PC-9 (cell line): ENCODE results near the gene SSR4. TPM values are rescaled to one million over a fixed set of nuclear protein-coding genes. Genes with fewer than 3 reads are reported as not detected.

Experiments
- BruUV-seq: library from RNA; stranded (reverse); fragments of 400-500 nt; replicated peaks from 2 replicates; lab custom pipeline; 2021; lab: Mats Ljungman, UMichigan
- CTCF ChIA-PET: fragments of 300-600 bp; sonication (Branson Sonifier 250); formaldehyde crosslinking; loops from one replicate; lab custom pipeline; 2022; ENCODE audit warnings: antibody characterized with exemption; lab: Charles Lee
- POLR2A ChIA-PET: fragments of 300-600 bp; sonication (Branson Sonifier 250); formaldehyde crosslinking; loops from one replicate; lab custom pipeline; 2022; ENCODE audit warnings: antibody characterized with exemption; ENCODE audit not compliant: unreplicated experiment; lab: Charles Lee
- DNase-seq, 2 experiments: peaks; one replicate each; pipeline versions ENCODE4 v3.0.0 to v3.0.0-alpha.2; 2015 to 2022; ENCODE audit warnings: mixed read lengths in 1 of 2
- H2AFZ ChIP-seq: fragments of 200-600 bp; sonication (generic); 2 replicates; pipeline ENCODE4 v1.8.1; 2017; ENCODE audit warnings: antibody characterized with exemption
- H3F3A ChIP-seq: fragments of 200-600 bp; sonication (generic); 2 replicates; pipeline ENCODE4 v1.8.1; 2017; ENCODE audit warnings: antibody characterized with exemption, mild to moderate bottlenecking, low read depth; ENCODE audit not compliant: insufficient read depth
- H3K27ac ChIP-seq: fragments of 200-600 bp; sonication (generic); 2 replicates; pipeline ENCODE4 v1.6.1; 2016; ENCODE audit warnings: mixed run types
- H3K27me3 ChIP-seq: fragments of 200-600 bp; sonication (generic); 2 replicates; pipeline ENCODE4 v1.6.1; 2016; ENCODE audit warnings: low read depth, mixed run types; ENCODE audit not compliant: insufficient read depth
- H3K36me3 ChIP-seq: fragments of 200-600 bp; sonication (generic); 2 replicates; pipeline ENCODE4 v1.6.1; 2016; ENCODE audit warnings: low read depth, mixed run types
- H3K4me1 ChIP-seq: fragments of 200-600 bp; sonication (generic); replicated peaks from 2 replicates; pipeline ENCODE4 v1.6.1; 2016; ENCODE audit warnings: mixed run types; ENCODE audit not compliant: insufficient read depth
- H3K4me2 ChIP-seq: fragments of 200-600 bp; sonication (generic); 2 replicates; pipeline ENCODE4 v1.6.1; 2017; ENCODE audit warnings: mixed run types
- H3K4me3 ChIP-seq: fragments of 200-600 bp; sonication (generic); 2 replicates; pipeline ENCODE4 v1.6.1; 2016; ENCODE audit warnings: mixed run types
- H3K79me2 ChIP-seq: fragments of 200-600 bp; sonication (generic); 2 replicates; pipeline ENCODE4 v1.6.1; 2017; ENCODE audit warnings: low read depth, mixed run types
- H3K9me2 ChIP-seq: fragments of 200-600 bp; sonication (generic); 2 replicates; pipeline ENCODE4 v1.8.1; 2017; ENCODE audit warnings: mild to moderate bottlenecking; ENCODE audit not compliant: insufficient read depth
- H3K9me3 ChIP-seq: fragments of 200-600 bp; sonication (generic); 2 replicates; pipeline ENCODE4 v1.8.1; 2016; ENCODE audit warnings: low read depth; ENCODE audit not compliant: insufficient read depth
- H4K20me1 ChIP-seq: fragments of 200-600 bp; sonication (generic); 2 replicates; pipeline ENCODE4 v1.8.1; 2017; ENCODE audit not compliant: insufficient read depth
- EZH2 ChIP-seq: fragments of 200-600 bp; sonication (generic); IDR thresholded peaks from 2 replicates; pipeline ENCODE4 v1.8.0; 2017; ENCODE audit warnings: antibody characterized with exemption, low read depth
- intact Hi-C: fragments of 100-400 bp; cut with micrococcal nuclease; formaldehyde crosslinking; loops from one replicate; pipeline ENCODE4 v1.10.0; 2022; ENCODE audit not compliant: unreplicated experiment
- total RNA-seq: library from RNA; stranded (reverse); gene quantifications from 2 replicates; pipeline ENCODE4 v1.2.3, GENCODE V29; 2021
- TF ChIP-seq, protein P1 (sequence below): fragments of 200-600 bp; sonication (generic); conservative IDR thresholded peaks from 2 replicates; pipeline ENCODE4 v1.6.1; 2017; ENCODE audit warnings: mixed run types, antibody characterized with exemption, mild to moderate bottlenecking, moderate library complexity

SSR4 gene
- total RNA-seq, 1 experiment from 2014 or later: 223 TPM

DNA sequence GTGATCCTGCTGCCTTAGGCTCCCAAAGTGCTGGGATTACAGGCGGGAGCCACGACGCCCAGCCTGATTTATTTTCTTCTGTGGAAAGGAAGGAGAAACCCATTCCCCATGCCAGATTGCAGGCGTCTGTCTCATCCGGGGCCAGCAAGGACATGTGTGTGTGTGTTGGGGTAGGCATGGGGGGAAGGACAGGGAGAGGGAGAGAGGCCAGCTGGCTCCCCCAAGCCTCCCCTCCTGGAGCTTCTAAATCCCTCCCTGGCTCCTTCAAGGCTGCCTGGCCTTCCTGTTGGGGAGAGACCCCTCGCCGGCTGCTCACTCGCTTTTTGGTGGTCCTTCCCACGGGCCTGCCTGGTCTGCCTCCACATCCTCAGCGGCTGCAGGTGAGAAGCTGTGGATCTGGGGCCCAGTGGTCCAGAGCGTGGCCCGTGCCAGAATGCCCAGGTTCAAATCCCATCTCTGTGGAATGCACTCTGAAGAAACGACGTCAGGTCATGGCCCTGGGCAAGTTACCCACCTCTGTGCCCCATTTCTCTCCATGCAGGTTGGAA lies 31.8 kb upstream of the SSR4 start:
- POLR2A ChIA-PET: no interaction called here
- Histone ChIP-seq H3K36me3 (no peaks in the 10 kb centered on the region), H3K4me1 (peaks cover 7% of the 10 kb centered on the region; the same call in 1 of the 2 replicates), H3K4me2 (no peak overlapping the region), H3K27ac (no peak overlapping the region), H3K27me3 (no peaks in the 10 kb centered on the region), H3K9me3 (no peaks in the 10 kb centered on the region), H3K79me2 (no peaks in the 10 kb centered on the region), H3F3A (no peaks in the 10 kb centered on the region), H4K20me1 (no peaks in the 10 kb centered on the region), H2AFZ (no peak overlapping the region), H3K4me3 (no peak overlapping the region), H3K9me2 (no peaks in the 10 kb centered on the region)
- BruUV-seq: no TSS peak
- CTCF ChIA-PET: interaction anchor here (0.6 kb wide), 1 partner anchor 290 kb away, joined by 3 read pairs; no protein-coding TSS in a partner anchor
- intact Hi-C loops: no loop called here
- TF ChIP-seq, protein P1, sequence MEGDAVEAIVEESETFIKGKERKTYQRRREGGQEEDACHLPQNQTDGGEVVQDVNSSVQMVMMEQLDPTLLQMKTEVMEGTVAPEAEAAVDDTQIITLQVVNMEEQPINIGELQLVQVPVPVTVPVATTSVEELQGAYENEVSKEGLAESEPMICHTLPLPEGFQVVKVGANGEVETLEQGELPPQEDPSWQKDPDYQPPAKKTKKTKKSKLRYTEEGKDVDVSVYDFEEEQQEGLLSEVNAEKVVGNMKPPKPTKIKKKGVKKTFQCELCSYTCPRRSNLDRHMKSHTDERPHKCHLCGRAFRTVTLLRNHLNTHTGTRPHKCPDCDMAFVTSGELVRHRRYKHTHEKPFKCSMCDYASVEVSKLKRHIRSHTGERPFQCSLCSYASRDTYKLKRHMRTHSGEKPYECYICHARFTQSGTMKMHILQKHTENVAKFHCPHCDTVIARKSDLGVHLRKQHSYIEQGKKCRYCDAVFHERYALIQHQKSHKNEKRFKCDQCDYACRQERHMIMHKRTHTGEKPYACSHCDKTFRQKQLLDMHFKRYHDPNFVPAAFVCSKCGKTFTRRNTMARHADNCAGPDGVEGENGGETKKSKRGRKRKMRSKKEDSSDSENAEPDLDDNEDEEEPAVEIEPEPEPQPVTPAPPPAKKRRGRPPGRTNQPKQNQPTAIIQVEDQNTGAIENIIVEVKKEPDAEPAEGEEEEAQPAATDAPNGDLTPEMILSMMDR: no peak
- no peak for TF ChIP-seq EZH2
- no peak for DNase-seq

DNA sequence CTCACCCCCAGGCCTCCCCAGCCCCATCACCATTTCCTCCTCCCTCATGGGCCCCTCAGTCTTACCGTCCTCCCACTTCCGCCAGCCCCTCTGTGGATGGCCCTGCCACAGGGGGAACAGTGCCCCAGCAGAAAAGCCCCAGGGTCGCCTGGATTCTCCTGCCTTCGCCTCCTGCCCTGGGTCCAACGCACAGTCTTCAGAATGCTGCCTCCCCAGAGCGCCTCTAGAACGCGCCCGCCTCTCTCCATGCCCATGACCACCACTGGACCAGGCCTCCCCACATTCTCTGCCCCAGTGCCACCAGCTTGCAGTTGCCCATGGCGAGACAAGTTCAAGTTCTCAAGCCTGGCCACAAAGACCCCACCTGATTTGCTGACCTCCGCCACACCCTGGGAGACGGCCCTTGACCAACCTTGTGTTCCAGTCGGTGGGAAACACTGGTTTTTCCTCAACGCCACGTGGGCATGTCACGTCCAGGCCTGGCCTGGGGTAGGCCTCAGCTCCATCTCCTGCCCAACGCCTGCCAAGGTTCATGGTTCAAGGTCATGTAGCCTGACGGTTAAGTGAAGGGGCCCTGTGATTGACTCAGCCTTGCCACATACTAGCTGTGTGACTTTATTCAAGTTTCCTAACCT lies 31.1 kb upstream of the SSR4 start:
- Histone ChIP-seq H3K4me1 (peaks cover 7% of the 10 kb centered on the region; the same call in 1 of the 2 replicates), H3K4me2 (peak overlapping the region; percentile 83; the same call in 1 of the 2 replicates), H2AFZ (no peak overlapping the region), H3F3A (no peaks in the 10 kb centered on the region), H3K36me3 (no peaks in the 10 kb centered on the region), H4K20me1 (no peaks in the 10 kb centered on the region), H3K27ac (no peak overlapping the region), H3K27me3 (no peaks in the 10 kb centered on the region), H3K79me2 (no peaks in the 10 kb centered on the region), H3K4me3 (no peak overlapping the region), H3K9me2 (no peaks in the 10 kb centered on the region), H3K9me3 (no peaks in the 10 kb centered on the region)
- ChIA-PET POLR2A (no interaction called here), CTCF (interaction anchor here (0.6 kb wide), 1 partner anchor 290 kb away, joined by 3 read pairs; no protein-coding TSS in a partner anchor)
- no peak for TF ChIP-seq EZH2
- intact Hi-C loops: no loop called here
- no TSS peak for BruUV-seq
- no peak for DNase-seq

DNA sequence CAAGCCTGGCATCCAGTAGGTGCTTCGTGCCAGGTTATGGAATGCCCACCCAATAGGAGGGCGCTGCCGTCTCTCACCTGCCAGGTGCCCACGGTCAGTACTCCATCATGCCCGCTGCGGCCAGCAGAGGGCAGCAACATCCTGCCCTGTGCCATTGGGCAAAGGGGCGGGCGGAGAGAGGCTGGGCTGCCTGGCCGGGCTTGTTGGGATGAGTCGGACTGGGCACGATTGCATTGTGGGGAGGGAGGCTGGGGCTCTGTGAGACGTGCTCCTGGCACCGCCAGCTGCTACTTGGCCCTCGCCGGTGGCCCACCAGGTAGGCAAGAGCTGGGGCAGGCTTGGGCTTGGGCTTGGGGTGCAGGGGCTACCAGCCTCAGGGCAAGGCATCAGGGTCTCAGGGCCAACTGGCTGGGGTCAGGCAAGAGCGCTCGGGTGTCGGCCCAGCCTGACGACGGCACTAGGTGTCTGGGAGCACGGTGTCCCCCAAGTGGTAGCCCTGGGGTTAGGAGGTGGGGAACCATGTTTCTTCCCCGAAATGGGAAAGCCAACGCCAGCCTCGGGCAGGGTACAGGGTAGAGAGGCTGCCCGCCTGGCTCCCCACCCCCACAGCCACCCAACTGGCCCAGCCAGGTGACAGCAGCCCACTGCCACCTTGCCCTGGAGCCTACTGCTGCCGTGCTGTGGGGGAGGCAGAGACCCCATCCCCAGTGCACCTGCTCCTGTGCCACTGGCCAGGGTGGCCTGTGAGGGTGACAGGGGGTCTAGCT lies 30.3 kb upstream of the SSR4 start, which contains the start of gene PLXNB3:
Gene PLXNB3 (plus strand): TSS at position 261 of the 767 bp plus-strand sequence. CDS start 1,287 bp downstream, outside the sequence.
- Histone ChIP-seq H3K27me3 (no peaks in the 10 kb centered on the region), H3K9me3 (no peaks in the 10 kb centered on the region), H3F3A (no peaks in the 10 kb centered on the region), H3K79me2 (no peaks in the 10 kb centered on the region), H3K36me3 (no peaks in the 10 kb centered on the region), H4K20me1 (no peaks in the 10 kb centered on the region), H2AFZ (0 out of 2 replicates have a peak within 1 kb of the TSS, but pooled peaks have one; percentile 52), H3K4me1 (peaks cover 7% of the 10 kb centered on the region; the same call in 1 of the 2 replicates), H3K4me3 (peak within 1 kb of the TSS; percentile 52; the same call in 1 of the 2 replicates), H3K27ac (no peak within 1 kb of the TSS), H3K9me2 (no peaks in the 10 kb centered on the region), H3K4me2 (peak within 1 kb of the TSS; percentile 83)
- BruUV-seq: no TSS peak
- ChIA-PET CTCF (no interaction called here), POLR2A (no interaction called here)
- DNase-seq: peak; percentile 68 to 95
- TF ChIP-seq EZH2: no peak
- TF ChIP-seq, protein P1: peak; percentile 86
- intact Hi-C loops: loop anchor here (1.0 kb wide), 4 partner anchors 40 to 183 kb away; partner anchors contain the start of genes ABCD1 and BCAP31
